Neural cell (in vitro differentiated cells): Measurements from ENCODE around the gene MOGAT3. TPM values are rescaled to one million over a fixed set of nuclear protein-coding genes. Genes with fewer than 3 reads are reported as not detected.

Experiments used
- H2AFZ ChIP-seq: fragments of 200-600, 300-800 bp; sonication (generic), shearing (Covaris generic); 2 replicates; pipeline ENCODE4 v1.6.0; 2014; ENCODE audit warnings: low read depth, mild to moderate bottlenecking, antibody characterized with exemption, low read length, moderate library complexity
- H3F3A ChIP-seq: fragments of 200-600 bp; shearing (Covaris generic); 2 replicates; pipeline ENCODE4 v1.6.1; 2016; ENCODE audit warnings: mild to moderate bottlenecking, moderate library complexity, mixed read lengths, antibody characterized with exemption, low read length; ENCODE audit not compliant: insufficient read depth, poor library complexity, severe bottlenecking
- H3K27ac ChIP-seq: fragments of 200-600, 300-800 bp; sonication (generic), shearing (Covaris generic); 2 replicates; pipeline ENCODE4 v1.5.1; 2014; ENCODE audit warnings: mild to moderate bottlenecking, low read length, moderate library complexity
- H3K27me3 ChIP-seq: fragments of 300-800, 200-600 bp; sonication (generic), shearing (Covaris generic); 2 replicates; pipeline ENCODE4 v1.6.0; 2014; ENCODE audit warnings: mild to moderate bottlenecking, low read depth, low read length, moderate library complexity; ENCODE audit not compliant: insufficient read depth
- H3K36me3 ChIP-seq: fragments of 300-800, 200-600 bp; sonication (generic), shearing (Covaris generic); 2 replicates; pipeline ENCODE4 v1.5.1; 2014; ENCODE audit warnings: mild to moderate bottlenecking, antibody characterized with exemption, low read length, moderate library complexity; ENCODE audit not compliant: insufficient read depth
- H3K4me2 ChIP-seq: fragments of 300-800, 200-600 bp; sonication (generic), shearing (Covaris generic); 2 replicates; pipeline ENCODE4 v1.6.0; 2014; ENCODE audit warnings: mild to moderate bottlenecking, low read length
- H3K4me3 ChIP-seq: fragments of 300-800, 200-600 bp; sonication (generic), shearing (Covaris generic); 2 replicates; pipeline ENCODE4 v1.5.1; 2014; ENCODE audit warnings: mild to moderate bottlenecking, low read length, moderate library complexity
- H3K79me2 ChIP-seq: fragments of 200-600 bp; shearing (Covaris generic); replicated peaks from 2 replicates; pipeline ENCODE4 v1.6.0; 2014; ENCODE audit warnings: mild to moderate bottlenecking, low read length, moderate library complexity; ENCODE audit not compliant: insufficient read depth
- H3K9ac ChIP-seq: fragments of 300-800, 200-600 bp; sonication (generic), shearing (Covaris generic); 2 replicates; pipeline ENCODE4 v1.6.1; 2016; ENCODE audit warnings: mild to moderate bottlenecking, low read length, mixed read lengths
- H3K9me2 ChIP-seq: fragments of 200-600 bp; shearing (Covaris generic); 2 replicates; pipeline ENCODE4 v1.6.1; 2016; ENCODE audit warnings: mild to moderate bottlenecking, low read length, mixed read lengths; ENCODE audit not compliant: insufficient read depth
- H3K9me3 ChIP-seq: fragments of 200-600, 300-800 bp; sonication (generic), shearing (Covaris generic); 2 replicates; pipeline ENCODE4 v1.6.1; 2016; ENCODE audit warnings: mild to moderate bottlenecking, mixed run types, low read length, moderate library complexity, mixed read lengths
- H4K20me1 ChIP-seq: fragments of 200-600 bp; shearing (Covaris generic); 2 replicates; pipeline ENCODE4 v1.6.1; 2016; ENCODE audit warnings: mild to moderate bottlenecking, mixed run types; ENCODE audit not compliant: insufficient read depth
- CTCF ChIP-seq: fragments of 450-650 bp; IDR thresholded peaks from 2 replicates; pipeline ENCODE4 v1.5.1; 2014; ENCODE audit warnings: antibody characterized with exemption, mild to moderate bottlenecking, moderate library complexity; ENCODE audit not compliant: poor library complexity, severe bottlenecking
- EP300 ChIP-seq: fragments of 450-650 bp; conservative IDR thresholded peaks from 2 replicates; pipeline ENCODE4 v1.6.1; 2014; ENCODE audit warnings: antibody characterized with exemption, mild to moderate bottlenecking, moderate library complexity; ENCODE audit not compliant: poor library complexity, severe bottlenecking
- EZH2 ChIP-seq: fragments of 200-600, 300-800 bp; shearing (Covaris generic), sonication (generic); IDR thresholded peaks from 2 replicates; pipeline ENCODE4 v1.6.1; 2014; ENCODE audit warnings: antibody characterized with exemption, low read length, borderline replicate concordance, mild to moderate bottlenecking; ENCODE audit not compliant: insufficient read depth, poor library complexity, severe bottlenecking
- MXI1 ChIP-seq: fragments of 450-650 bp; conservative IDR thresholded peaks from 2 replicates; pipeline ENCODE4 v1.6.1; 2014; ENCODE audit warnings: antibody characterized with exemption, mild to moderate bottlenecking; ENCODE audit not compliant: poor library complexity, severe bottlenecking
- POLR2AphosphoS5 ChIP-seq: IDR thresholded peaks from 2 replicates; pipeline ENCODE4 v1.6.1; 2012
- RAD21 ChIP-seq: fragments of 450-650 bp; conservative IDR thresholded peaks from 2 replicates; pipeline ENCODE4 v1.6.1; 2014; ENCODE audit warnings: antibody characterized with exemption, mild to moderate bottlenecking, moderate library complexity
- SMC3 ChIP-seq: fragments of 450-650 bp; conservative IDR thresholded peaks from 2 replicates; pipeline ENCODE4 v1.6.1; 2014; ENCODE audit warnings: antibody characterized with exemption, mild to moderate bottlenecking, moderate library complexity; ENCODE audit not compliant: poor library complexity
- TAF1 ChIP-seq: IDR thresholded peaks from 2 replicates; pipeline ENCODE4 v1.6.1; 2012; ENCODE audit warnings: low read depth
- polyA plus RNA-seq: library from polyadenylated mRNA; depleted of rRNA; stranded (reverse); fragments of >200 nt; gene quantifications from 2 replicates; pipeline ENCODE4 v1.2.3, GENCODE V29; 2014
- TF ChIP-seq, protein P1 (sequence below): IDR thresholded peaks from 2 replicates; pipeline ENCODE4 v1.6.1; 2012; ENCODE audit warnings: borderline replicate concordance

Gene MOGAT3
- polyA plus RNA-seq, 1 donor from 2014 or later = not detected

DNA sequence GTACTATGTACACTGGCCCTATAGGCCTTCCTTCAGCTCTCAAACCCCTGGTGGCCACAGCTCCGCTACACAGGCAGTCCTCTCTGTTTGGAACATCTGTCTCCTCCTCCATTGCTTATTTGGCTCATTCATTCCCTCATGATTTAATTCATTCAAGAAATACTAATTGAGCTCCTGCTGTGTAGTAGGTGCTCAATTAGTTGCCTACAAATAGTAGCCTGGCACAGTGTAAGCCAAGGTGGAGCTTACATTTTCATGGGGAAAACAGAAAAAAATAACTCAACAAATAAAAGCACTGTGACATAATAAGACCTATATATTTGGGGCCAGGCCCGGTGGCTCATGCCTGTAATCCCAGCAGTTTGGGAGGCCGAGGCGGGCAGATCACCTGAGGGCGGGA is 47.4 kb upstream of the MOGAT3 start:
- no peaks in the 10 kb centered on the region for H3F3A ChIP-seq
- H3K27me3 ChIP-seq = no peaks in the 10 kb centered on the region
- no peak overlapping the region for H3K27ac ChIP-seq
- no peak overlapping the region for H3K4me3 ChIP-seq
- H2AFZ ChIP-seq = no peak overlapping the region
- no peaks in the 10 kb centered on the region for H3K9me2 ChIP-seq
- H3K9ac ChIP-seq = no peak overlapping the region
- no peak overlapping the region for H3K4me2 ChIP-seq
- peaks cover 31% of the 10 kb centered on the region for H3K79me2 ChIP-seq
- TF ChIP-seq MXI1 (no peak), CTCF (no peak), RAD21 (no peak), EZH2 (no peak), POLR2AphosphoS5 (no peak), TAF1 (no peak), SMC3 (no peak), EP300 (no peak)
- TF ChIP-seq, protein P1, sequence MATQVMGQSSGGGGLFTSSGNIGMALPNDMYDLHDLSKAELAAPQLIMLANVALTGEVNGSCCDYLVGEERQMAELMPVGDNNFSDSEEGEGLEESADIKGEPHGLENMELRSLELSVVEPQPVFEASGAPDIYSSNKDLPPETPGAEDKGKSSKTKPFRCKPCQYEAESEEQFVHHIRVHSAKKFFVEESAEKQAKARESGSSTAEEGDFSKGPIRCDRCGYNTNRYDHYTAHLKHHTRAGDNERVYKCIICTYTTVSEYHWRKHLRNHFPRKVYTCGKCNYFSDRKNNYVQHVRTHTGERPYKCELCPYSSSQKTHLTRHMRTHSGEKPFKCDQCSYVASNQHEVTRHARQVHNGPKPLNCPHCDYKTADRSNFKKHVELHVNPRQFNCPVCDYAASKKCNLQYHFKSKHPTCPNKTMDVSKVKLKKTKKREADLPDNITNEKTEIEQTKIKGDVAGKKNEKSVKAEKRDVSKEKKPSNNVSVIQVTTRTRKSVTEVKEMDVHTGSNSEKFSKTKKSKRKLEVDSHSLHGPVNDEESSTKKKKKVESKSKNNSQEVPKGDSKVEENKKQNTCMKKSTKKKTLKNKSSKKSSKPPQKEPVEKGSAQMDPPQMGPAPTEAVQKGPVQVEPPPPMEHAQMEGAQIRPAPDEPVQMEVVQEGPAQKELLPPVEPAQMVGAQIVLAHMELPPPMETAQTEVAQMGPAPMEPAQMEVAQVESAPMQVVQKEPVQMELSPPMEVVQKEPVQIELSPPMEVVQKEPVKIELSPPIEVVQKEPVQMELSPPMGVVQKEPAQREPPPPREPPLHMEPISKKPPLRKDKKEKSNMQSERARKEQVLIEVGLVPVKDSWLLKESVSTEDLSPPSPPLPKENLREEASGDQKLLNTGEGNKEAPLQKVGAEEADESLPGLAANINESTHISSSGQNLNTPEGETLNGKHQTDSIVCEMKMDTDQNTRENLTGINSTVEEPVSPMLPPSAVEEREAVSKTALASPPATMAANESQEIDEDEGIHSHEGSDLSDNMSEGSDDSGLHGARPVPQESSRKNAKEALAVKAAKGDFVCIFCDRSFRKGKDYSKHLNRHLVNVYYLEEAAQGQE = no peak
- H3K36me3 ChIP-seq = no peaks in the 10 kb centered on the region
- no peaks in the 10 kb centered on the region for H4K20me1 ChIP-seq
- no peaks in the 10 kb centered on the region for H3K9me3 ChIP-seq

DNA sequence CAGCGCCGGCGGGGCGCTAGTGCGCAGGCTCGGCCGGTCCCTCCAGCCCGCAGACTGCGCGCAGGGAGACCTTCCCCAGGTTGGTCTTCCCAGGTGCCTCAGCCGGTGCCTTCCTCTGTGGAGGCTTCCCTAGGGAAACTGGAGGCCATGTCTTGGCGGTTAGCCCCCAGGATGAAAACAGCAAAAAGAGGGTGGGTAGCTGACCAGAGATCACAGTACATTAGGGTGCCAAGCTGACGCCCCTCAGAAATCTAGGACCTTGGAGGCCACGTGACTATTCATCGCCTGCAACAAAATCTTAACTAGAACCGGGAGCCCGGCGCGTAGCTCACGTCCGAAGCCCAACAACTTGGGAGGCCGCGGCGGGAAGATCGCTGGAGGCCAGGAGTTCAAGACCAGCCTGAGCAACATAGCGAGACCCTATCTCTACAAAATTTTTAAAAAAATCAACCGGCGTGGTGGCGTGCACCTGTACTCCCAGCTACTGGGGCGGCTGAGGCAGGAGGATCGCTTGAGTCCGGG is 44.4 kb upstream of the MOGAT3 start:
- H3K27me3 ChIP-seq = no peaks in the 10 kb centered on the region
- H3K4me2 ChIP-seq = peak overlapping the region; percentile 75
- no peaks in the 10 kb centered on the region for H4K20me1 ChIP-seq
- H3K79me2 ChIP-seq = peaks cover 21% of the 10 kb centered on the region
- peak overlapping the region; percentile 86 for H3K9ac ChIP-seq
- no peaks in the 10 kb centered on the region for H3K36me3 ChIP-seq
- peak overlapping the region; percentile 89 for H2AFZ ChIP-seq
- H3F3A ChIP-seq = no peaks in the 10 kb centered on the region
- TF ChIP-seq SMC3 (no peak), POLR2AphosphoS5 (peak; percentile 26)
- peak overlapping the region; percentile 85 for H3K27ac ChIP-seq
- H3K9me3 ChIP-seq = no peaks in the 10 kb centered on the region
- peak overlapping the region; percentile 99 for H3K4me3 ChIP-seq
- H3K9me2 ChIP-seq = no peaks in the 10 kb centered on the region
